ENCODE results near the gene BRPF1.

The BRPF1 gene

GRCh38 chr3:9703736-9704346, 27.7 kb upstream of the BRPF1 start, which contains the start of gene CPNE9:
TSS of gene CPNE9 (plus strand) at chr3:9703833. CDS start at chr3:9703997, 164 bp downstream.
- DNase-seq: peak in 2 of 4 experiments; percentile 25 to 39

- DNase-seq: peak; percentile 15 to 53 (median 36)
Measured at GRCh38 chr3:9704347-9705322, 26.9 kb upstream of the BRPF1 start.

- no peak for DNase-seq
Measured at GRCh38 chr3:9710174-9710739, 21.3 kb upstream of the BRPF1 start.

- no peak for DNase-seq
Measured at GRCh38 chr3:9712415-9712814, 19.1 kb upstream of the BRPF1 start.

- DNase-seq: no peak
Measured at GRCh38 chr3:9713142-9713541, 18.4 kb upstream of the BRPF1 start.

- DNase-seq: peak in 1 of 4 experiments; percentile 29
Measured at GRCh38 chr3:9715136-9715535, 16.4 kb upstream of the BRPF1 start.

GRCh38 chr3:9715764-9716437, 15.6 kb upstream of the BRPF1 start:
- peak; percentile 92 to 97 (median 93) for DNase-seq

- peak; percentile 40 to 79 (median 58) for DNase-seq
Measured at GRCh38 chr3:9716801-9717555, 14.6 kb upstream of the BRPF1 start.

GRCh38 chr3:9717563-9717962, 14.0 kb upstream of the BRPF1 start:
- DNase-seq: no peak

- DNase-seq: no peak
Measured at GRCh38 chr3:9718118-9718517, 13.4 kb upstream of the BRPF1 start.

GRCh38 chr3:9721015-9721699, 10.4 kb upstream of the BRPF1 start:
- no peak for DNase-seq

- peak in 3 of 4 experiments; percentile 36 to 47 (median 44) for DNase-seq
Measured at GRCh38 chr3:9721700-9722060, 9.9 kb upstream of the BRPF1 start.

- DNase-seq: peak; percentile 24 to 57 (median 50)
Measured at GRCh38 chr3:9725775-9726515, 5.6 kb upstream of the BRPF1 start.

- peak; percentile 14 to 58 (median 48) for DNase-seq
Measured at GRCh38 chr3:9727041-9727595, 4.4 kb upstream of the BRPF1 start.

- DNase-seq: peak in 2 of 4 experiments; percentile 32 to 38
Measured at GRCh38 chr3:9727743-9728142, 3.8 kb upstream of the BRPF1 start.

GRCh38 chr3:9729419-9729818, 2.1 kb upstream of the BRPF1 start:
- no peak for DNase-seq

- DNase-seq: peak in 3 of 4 experiments; percentile 69 to 84 (median 74)
Measured at GRCh38 chr3:9730657-9731205, 804 bp upstream of the BRPF1 start.

GRCh38 chr3:9732080-9732739, 675 bp downstream of the BRPF1 start:
- DNase-seq: peak; percentile 75 to 88 (median 82)

- DNase-seq: peak in 2 of 4 experiments; percentile 14 to 37
Measured at GRCh38 chr3:9732740-9733115, 1.2 kb downstream of the BRPF1 start.

All from suppressor macrophage (primary cell).